ENCODE results near the gene ALDH2. TPM values are rescaled to one million over a fixed set of nuclear protein-coding genes. Genes with fewer than 3 reads are reported as not detected.

The ALDH2 gene
- total and polyA plus RNA-seq, 2 of the 8 experiments (the other 6 are each of a cell fraction or from before 2014, with no cell fraction given) = 25.4 to 43.8 TPM

Small RNA genes within 50 kb of the gene (microRNA-seq; reads per million reads assigned to microRNA genes)
- gene MIR6761 (ENCODE audit: borderline microRNAs expressed in 2 of 2, borderline number of aligned reads in 2 of 2, borderline replicate concordance in 1 of 2) = 0 reads per million in 2 experiments

Small RNA genes within 50 kb of the gene (small RNA-seq; reads per million reads assigned to genes)
- 0.86 reads per million for gene MIR6761 (ENCODE audit: insufficient read depth)

Other genes with a start within 250 kb of the ALDH2 start
- gene ATXN2, start 167.6 kb upstream of the ALDH2 start, total RNA-seq (2021; fragmentation: NEBNext Ultra II Directional; extraction: Animal tissue kit (Norgen Biotek cat#: 25700)) = 73.4 and 80.7 TPM in 2 replicates
- 46.6 and 57.7 TPM in 2 replicates for gene ATXN2, start 167.6 kb upstream of the ALDH2 start, polyA plus RNA-seq (2011; rRNA removed)
- 20.1 and 22.2 TPM in 2 replicates for gene BRAP, start 81.0 kb upstream of the ALDH2 start, total RNA-seq (2021; fragmentation: NEBNext Ultra II Directional; extraction: Animal tissue kit (Norgen Biotek cat#: 25700))
- 11.7 and 12.8 TPM in 2 replicates for gene BRAP, start 81.0 kb upstream of the ALDH2 start, polyA plus RNA-seq (2011; rRNA removed)
- gene ACAD10, start 80.9 kb upstream of the ALDH2 start, total RNA-seq (2021; fragmentation: NEBNext Ultra II Directional; extraction: Animal tissue kit (Norgen Biotek cat#: 25700)) = 23.3 and 23.5 TPM in 2 replicates
- 17.3 and 26.3 TPM in 2 replicates for gene ACAD10, start 80.9 kb upstream of the ALDH2 start, polyA plus RNA-seq (2011; rRNA removed)
- gene MAPKAPK5, start 75.3 kb downstream of the ALDH2 start, total RNA-seq (2021; fragmentation: NEBNext Ultra II Directional; extraction: Animal tissue kit (Norgen Biotek cat#: 25700)) = 90.8 and 91.5 TPM in 2 replicates
- 33.8 and 40.0 TPM in 2 replicates for gene MAPKAPK5, start 75.3 kb downstream of the ALDH2 start, polyA plus RNA-seq (2011; rRNA removed)
- gene TMEM116, start 246.2 kb downstream of the ALDH2 start, total RNA-seq (2021; fragmentation: NEBNext Ultra II Directional; extraction: Animal tissue kit (Norgen Biotek cat#: 25700)) = 8.1 and 8.9 TPM in 2 replicates
- gene TMEM116, start 246.2 kb downstream of the ALDH2 start, polyA plus RNA-seq (2011; rRNA removed) = 17.7 and 25.2 TPM in 2 replicates
- gene ERP29, start 246.5 kb downstream of the ALDH2 start, total RNA-seq (2021; fragmentation: NEBNext Ultra II Directional; extraction: Animal tissue kit (Norgen Biotek cat#: 25700)) = 168 and 171 TPM in 2 replicates
- 85.9 and 88.7 TPM in 2 replicates for gene ERP29, start 246.5 kb downstream of the ALDH2 start, polyA plus RNA-seq (2011; rRNA removed)